ENCODE measurements around the gene OSBP. TPM values are rescaled to one million over a fixed set of nuclear protein-coding genes. Genes with fewer than 3 reads are reported as not detected.
"Not testable (repeated sequence)": the region's sequence is repeated elsewhere in the genome, so short reads cannot be mapped to it uniquely, and the experiment has no call there.

Gene OSBP
- total RNA-seq, 2 experiments from 2014 or later = 41.6 to 41.8 TPM

GRCh38 chr11:59544869-59545178 lies 70.8 kb downstream of the OSBP start:
- Mint-ChIP-seq H3K9me3 (no peaks in the 10 kb centered on the region), H3K4me3 (no peak overlapping the region)

DNA sequence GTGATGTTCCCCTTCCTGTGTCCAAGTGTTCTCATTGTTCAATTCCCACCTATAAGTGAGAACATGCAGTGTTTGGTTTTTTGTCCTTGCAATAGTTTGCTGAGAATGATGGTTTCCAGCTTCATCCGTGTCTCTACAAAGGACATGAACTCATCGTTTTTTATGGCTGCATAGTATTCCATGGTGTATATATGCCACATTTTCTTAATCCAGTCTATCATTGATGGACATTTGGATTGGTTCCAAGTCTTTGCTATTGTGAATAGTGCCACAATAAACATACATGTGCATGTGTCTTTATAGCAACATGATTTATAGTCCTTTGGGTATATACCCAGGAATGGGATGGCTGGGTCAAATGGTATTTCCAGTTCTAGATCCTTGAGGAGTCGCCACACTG lies 71.9 kb downstream of the OSBP start:
- not testable (repeated sequence) for DNase-seq; ATAC-seq (ENCODE audit: low read depth); H3K4me1 Mint-ChIP-seq; H3K9me3 Mint-ChIP-seq; H3K4me3 Mint-ChIP-seq; H3K27ac Mint-ChIP-seq; H3K27me3 Mint-ChIP-seq; H3K36me3 Mint-ChIP-seq
- POLR2A ChIA-PET = interaction anchor here (0.6 kb wide), 1 partner anchor 105 kb away, joined by 3 read pairs; no protein-coding TSS in a partner anchor

More at GRCh38 chr11:59544869-59545178, 70.8 kb downstream of the OSBP start:
- Mint-ChIP-seq H3K4me1 (peaks cover 5% of the 10 kb centered on the region), H3K36me3 (no peaks in the 10 kb centered on the region), H3K27me3 (peaks cover 3% of the 10 kb centered on the region), H3K27ac (no peak overlapping the region)
- ATAC-seq (ENCODE audit: low read depth) (no peak), DNase-seq (no peak)
- POLR2A ChIA-PET = no interaction called here

GRCh38 chr11:59542142-59542810 lies 73.3 kb downstream of the OSBP start:
- Mint-ChIP-seq H3K9me3 (no peaks in the 10 kb centered on the region), H3K4me1 (peaks cover 4% of the 10 kb centered on the region), H3K27me3 (peaks cover 5% of the 10 kb centered on the region), H3K27ac (no peak overlapping the region), H3K4me3 (no peak overlapping the region), H3K36me3 (no peaks in the 10 kb centered on the region)
- ATAC-seq (ENCODE audit: low read depth) (no peak), DNase-seq (no peak)
- POLR2A ChIA-PET = no interaction called here

DNA sequence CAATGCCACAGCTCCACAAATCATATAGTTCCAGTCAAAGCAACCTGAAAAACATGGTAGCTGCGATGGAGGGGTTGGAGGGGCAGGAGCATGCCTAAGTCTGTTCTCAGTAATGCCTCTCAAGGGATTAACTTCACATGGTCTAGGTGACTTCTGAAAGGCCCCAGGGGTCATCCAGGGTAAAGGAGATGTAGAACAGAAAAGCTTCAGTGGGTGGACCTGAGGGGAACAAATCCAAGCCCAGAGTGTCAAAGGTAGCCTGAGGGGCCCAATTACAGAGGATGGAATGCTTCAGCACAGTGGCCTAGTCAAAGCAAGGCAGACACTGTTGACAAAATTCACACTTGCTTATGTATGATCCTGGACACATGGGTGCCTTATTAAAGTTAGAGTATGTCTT lies 80.9 kb downstream of the OSBP start:
- H3K27ac Mint-ChIP-seq = no peak overlapping the region
- peaks cover 9% of the 10 kb centered on the region for H3K4me1 Mint-ChIP-seq
- H3K36me3 Mint-ChIP-seq = no peaks in the 10 kb centered on the region
- ATAC-seq (ENCODE audit: low read depth) = no peak
- POLR2A ChIA-PET = interaction anchor here (0.5 kb wide), 1 partner anchor 279 kb away, joined by 7 read pairs; no protein-coding TSS in a partner anchor
- no peak overlapping the region for H3K4me3 Mint-ChIP-seq
- DNase-seq = no peak
- peaks cover 9% of the 10 kb centered on the region for H3K27me3 Mint-ChIP-seq
- no peaks in the 10 kb centered on the region for H3K9me3 Mint-ChIP-seq

DNA sequence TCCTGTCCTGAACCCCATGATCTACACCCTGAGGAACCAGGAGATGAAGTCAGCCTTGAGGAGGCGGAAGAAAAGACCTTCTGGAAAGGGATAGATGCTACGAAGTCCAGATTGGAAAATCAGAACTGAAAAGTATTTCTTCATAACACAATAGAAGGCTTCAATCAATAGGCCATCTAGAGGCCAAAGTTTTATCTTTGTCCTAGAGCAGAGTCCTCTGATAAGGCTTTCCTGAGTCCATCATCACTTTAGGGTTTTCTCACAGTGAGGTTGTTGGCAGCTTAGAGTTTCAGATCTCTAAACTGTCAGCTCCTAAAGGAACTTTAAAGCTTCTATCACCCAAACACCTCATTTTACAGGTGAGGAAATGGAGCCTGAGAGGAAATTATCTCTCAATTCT lies 83.0 kb downstream of the OSBP start:
- Mint-ChIP-seq H3K4me3 (no peak overlapping the region), H3K4me1 (peaks cover 6% of the 10 kb centered on the region), H3K36me3 (no peaks in the 10 kb centered on the region), H3K27me3 (peaks cover 18% of the 10 kb centered on the region), H3K27ac (no peak overlapping the region), H3K9me3 (no peaks in the 10 kb centered on the region)
- ATAC-seq (ENCODE audit: low read depth) (no peak), DNase-seq (no peak)
- POLR2A ChIA-PET = no interaction called here

DNA sequence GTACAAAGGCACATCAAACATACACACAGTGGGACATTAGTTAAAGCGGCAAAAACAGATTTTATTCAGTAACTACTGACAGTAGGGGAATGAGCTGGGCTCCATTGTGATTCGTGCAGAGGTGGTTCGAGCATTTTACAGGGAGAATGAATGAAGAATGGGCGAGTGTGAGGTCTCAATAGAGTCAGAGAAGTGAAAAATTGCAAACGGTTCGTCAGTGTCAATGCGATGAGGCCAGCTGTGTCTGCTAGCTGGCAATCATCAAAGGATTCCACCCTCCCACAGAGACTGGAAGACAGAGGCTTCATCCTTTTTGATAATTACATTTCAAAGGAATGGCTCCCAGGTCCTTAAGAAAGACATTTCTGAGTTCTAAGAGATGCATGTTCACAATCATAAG lies 86.9 kb downstream of the OSBP start:
- DNase-seq = no peak
- no peak overlapping the region for H3K4me3 Mint-ChIP-seq
- H3K9me3 Mint-ChIP-seq = no peaks in the 10 kb centered on the region
- POLR2A ChIA-PET = no interaction called here
- no peak for ATAC-seq (ENCODE audit: low read depth)
- H3K27me3 Mint-ChIP-seq = peaks cover 28% of the 10 kb centered on the region
- peaks cover 1% of the 10 kb centered on the region for H3K4me1 Mint-ChIP-seq
- H3K36me3 Mint-ChIP-seq = no peaks in the 10 kb centered on the region
- no peak overlapping the region for H3K27ac Mint-ChIP-seq

Small RNAs within 50 kb of the gene (microRNA-seq; reads per million reads assigned to microRNA genes)
- not detected for gene MIR3162

Other genes with a start within 250 kb of the OSBP start
- gene OR5A2, start 189.4 kb downstream of the OSBP start, total RNA-seq = not detected
- gene OR5A1, start 179.3 kb downstream of the OSBP start, total RNA-seq = not detected
- not detected for gene OR4D6, start 158.8 kb downstream of the OSBP start, total RNA-seq
- gene OR4D10, start 142.5 kb downstream of the OSBP start, total RNA-seq = not detected
- gene OR4D11, start 112.2 kb downstream of the OSBP start, total RNA-seq = not detected
- gene OR4D9, start 104.2 kb downstream of the OSBP start, total RNA-seq = not detected
- 10 to 100 TPM; 52.9 to 54.1 TPM for gene PATL1, start 53.3 kb upstream of the OSBP start, total RNA-seq
- gene OR10V1, start 98.1 kb upstream of the OSBP start, total RNA-seq = not detected
- gene STX3, start 139.6 kb upstream of the OSBP start, total RNA-seq = 10 to 100 TPM; 73.7 to 79.2 TPM
- 10 to 100 TPM; 67.2 to 70.0 TPM for gene MRPL16, start 195.0 kb upstream of the OSBP start, total RNA-seq
- gene CBLIF, start 229.7 kb upstream of the OSBP start, total RNA-seq = not detected